Endodermal cell (in vitro differentiated cells): ENCODE data around the gene CCDC152. TPM values are rescaled to one million over a fixed set of nuclear protein-coding genes. Genes with fewer than 3 reads are reported as not detected.

Experiments used
- DNase-seq: peaks from one replicate; pipeline ENCODE4 v3.0.0-alpha.2; 2017
- H3K27ac ChIP-seq: 2 replicates; pipeline ENCODE4 v1.5.1; 2013; ENCODE audit warnings: mild to moderate bottlenecking, low read depth, low read length, moderate library complexity
- H3K27me3 ChIP-seq: 2 replicates; pipeline ENCODE4 v1.6.1; 2013; ENCODE audit warnings: mild to moderate bottlenecking, low read length, moderate library complexity; ENCODE audit not compliant: insufficient read depth, control insufficient read depth, poor library complexity, severe bottlenecking
- H3K36me3 ChIP-seq: 2 replicates; pipeline ENCODE4 v1.7.0; 2013; ENCODE audit warnings: mild to moderate bottlenecking, low read length, moderate library complexity; ENCODE audit not compliant: control insufficient read depth, insufficient read depth
- H3K4me1 ChIP-seq: one replicate; pipeline ENCODE4 v1.7.0; 2013; ENCODE audit warnings: low read length; ENCODE audit not compliant: control insufficient read depth, insufficient read depth
- H3K4me3 ChIP-seq: 2 replicates; pipeline ENCODE4 v1.5.1; 2013; ENCODE audit warnings: mild to moderate bottlenecking, low read length, moderate library complexity
- H3K9ac ChIP-seq: 2 replicates; pipeline ENCODE4 v1.6.1; 2013; ENCODE audit warnings: mild to moderate bottlenecking, low read length, moderate library complexity; ENCODE audit not compliant: poor library complexity, severe bottlenecking; ENCODE audit errors: extremely low read depth
- H3K9me3 ChIP-seq: 2 replicates; pipeline ENCODE4 v1.6.1; 2013; ENCODE audit warnings: mild to moderate bottlenecking, low read length, moderate library complexity; ENCODE audit not compliant: control insufficient read depth
- H3K27ac Mint-ChIP-seq: 2 replicates; pipeline ENCODE4 v1.8.0; 2020; ENCODE audit warnings: mixed read lengths
- H3K27me3 Mint-ChIP-seq: 2 replicates; pipeline ENCODE4 v1.8.0; 2021; ENCODE audit warnings: mild to moderate bottlenecking, mixed read lengths; ENCODE audit not compliant: insufficient read depth
- H3K36me3 Mint-ChIP-seq: 2 replicates; pipeline ENCODE4 v1.8.0; 2020; ENCODE audit warnings: low read depth, mixed read lengths
- H3K4me1 Mint-ChIP-seq: 2 replicates; pipeline ENCODE4 v1.8.0; 2020; ENCODE audit warnings: mixed read lengths
- H3K4me3 Mint-ChIP-seq: 2 replicates; pipeline ENCODE4 v1.8.0; 2020; ENCODE audit warnings: mild to moderate bottlenecking, moderate library complexity, mixed read lengths
- H3K9me3 Mint-ChIP-seq: 2 replicates; pipeline ENCODE4 v1.8.0; 2020; ENCODE audit warnings: mild to moderate bottlenecking, mixed read lengths
- CTCF ChIP-seq: fragments of 200-600 bp; sonication (generic); conservative IDR thresholded peaks from 2 replicates; pipeline ENCODE4 v1.5.0; 2021; ENCODE audit warnings: antibody characterized with exemption, mild to moderate bottlenecking
- WGBS, 2 experiments: methylation state at CpG; one replicate each; pipeline versions ENCODE4 v1.1.5 to v1.1.7; 2013; ENCODE audit warnings: missing lambda C conversion rate in 2 of 2, mixed read lengths in 1 of 2; ENCODE audit not compliant: insufficient coverage in 1 of 2, insufficient read length in 1 of 2; 5-methylcytosine and 5-hydroxymethylcytosine counted together
- total RNA-seq, 2 donors: library from RNA; stranded (reverse); fragmentation: NEBNext Ultra II Directional in 1 of 2; extraction: Animal tissue kit (Norgen Biotek cat#: 25700) in 1 of 2; gene quantifications; 2 replicates in 1 of 2; 3 replicates in 1 of 2; pipeline ENCODE4 v1.2.1, GENCODE V29; 2021

Gene CCDC152
- total RNA-seq, 2 donors from 2014 or later = 4.7 to 13.9 TPM

DNA sequence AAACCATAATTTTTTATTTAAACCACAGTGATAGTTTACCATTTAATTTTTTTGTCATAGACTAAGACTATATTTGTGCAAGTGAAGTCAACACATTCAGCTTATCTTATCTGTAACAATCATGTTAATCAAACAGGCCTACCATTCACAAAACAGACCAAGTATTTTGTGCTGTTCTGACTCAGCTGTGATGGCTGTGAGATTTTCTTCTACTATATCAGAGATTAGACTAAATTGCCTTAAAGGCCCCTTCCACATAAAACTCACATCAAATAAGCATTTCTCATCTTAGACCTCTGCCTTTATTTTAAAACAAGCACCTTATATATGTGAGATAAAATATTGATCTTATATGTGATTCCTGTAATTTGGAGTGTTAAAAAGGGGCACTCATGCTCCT, 13.4 kb downstream of the CCDC152 start:
- no peaks in the 10 kb centered on the region for H3K27me3 ChIP-seq
- no peak overlapping the region for H3K9ac ChIP-seq
- no peak for TF ChIP-seq CTCF
- DNase-seq = no peak
- no peak overlapping the region for H3K4me3 ChIP-seq
- peaks cover 3% of the 10 kb centered on the region for H3K4me1 ChIP-seq
- no peaks in the 10 kb centered on the region for H3K36me3 ChIP-seq
- H3K9me3 ChIP-seq = peaks cover 15% of the 10 kb centered on the region
- no peak overlapping the region for H3K27ac ChIP-seq
- H3K27me3 Mint-ChIP-seq = no peaks in the 10 kb centered on the region
- peaks cover 8% of the 10 kb centered on the region for H3K4me1 Mint-ChIP-seq
- H3K9me3 Mint-ChIP-seq = peaks cover 7% of the 10 kb centered on the region
- H3K4me3 Mint-ChIP-seq = no peak overlapping the region
- peaks cover 4% of the 10 kb centered on the region for H3K36me3 Mint-ChIP-seq
- H3K27ac Mint-ChIP-seq = no peak overlapping the region

- no peak for TF ChIP-seq CTCF
- H3K4me3 ChIP-seq = no peak overlapping the region
- WGBS, 2 experiments = 92 to 94% methylated on average over 3 to 11 of the region's 13 CpGs
- H3K9ac ChIP-seq = no peak overlapping the region
- H3K27me3 ChIP-seq = no peaks in the 10 kb centered on the region
- H3K9me3 ChIP-seq = peaks cover 15% of the 10 kb centered on the region
- H3K36me3 ChIP-seq = no peaks in the 10 kb centered on the region
- H3K4me1 Mint-ChIP-seq = peaks cover 8% of the 10 kb centered on the region
- no peaks in the 10 kb centered on the region for H3K27me3 Mint-ChIP-seq
- H3K4me1 ChIP-seq = peaks cover 3% of the 10 kb centered on the region
- no peak overlapping the region for H3K27ac ChIP-seq
- peaks cover 4% of the 10 kb centered on the region for H3K36me3 Mint-ChIP-seq
- DNase-seq = no peak
- H3K9me3 Mint-ChIP-seq = peaks cover 7% of the 10 kb centered on the region
- no peak overlapping the region for H3K27ac Mint-ChIP-seq
- no peak overlapping the region for H3K4me3 Mint-ChIP-seq
Observed at GRCh38 chr5:42772265-42772993, 15.8 kb downstream of the CCDC152 start.

- Mint-ChIP-seq H3K4me1 (no peaks in the 10 kb centered on the region), H3K36me3 (no peaks in the 10 kb centered on the region), H3K9me3 (no peaks in the 10 kb centered on the region), H3K27me3 (no peaks in the 10 kb centered on the region), H3K4me3 (no peak overlapping the region), H3K27ac (no peak overlapping the region)
- no peak for TF ChIP-seq CTCF
- no peaks in the 10 kb centered on the region for H3K36me3 ChIP-seq
- H3K4me3 ChIP-seq = no peak overlapping the region
- no peak for DNase-seq
- WGBS, 2 experiments = 80 to 95% methylated on average over 1 of the region's 1 CpG
- no peaks in the 10 kb centered on the region for H3K4me1 ChIP-seq
- H3K27ac ChIP-seq = no peak overlapping the region
- no peaks in the 10 kb centered on the region for H3K27me3 ChIP-seq
- no peak overlapping the region for H3K9ac ChIP-seq
- no peaks in the 10 kb centered on the region for H3K9me3 ChIP-seq
Observed at GRCh38 chr5:42779083-42779482, 22.5 kb downstream of the CCDC152 start.
